Measurements from ENCODE around the gene TTLL9.

TTLL9 gene

DNA sequence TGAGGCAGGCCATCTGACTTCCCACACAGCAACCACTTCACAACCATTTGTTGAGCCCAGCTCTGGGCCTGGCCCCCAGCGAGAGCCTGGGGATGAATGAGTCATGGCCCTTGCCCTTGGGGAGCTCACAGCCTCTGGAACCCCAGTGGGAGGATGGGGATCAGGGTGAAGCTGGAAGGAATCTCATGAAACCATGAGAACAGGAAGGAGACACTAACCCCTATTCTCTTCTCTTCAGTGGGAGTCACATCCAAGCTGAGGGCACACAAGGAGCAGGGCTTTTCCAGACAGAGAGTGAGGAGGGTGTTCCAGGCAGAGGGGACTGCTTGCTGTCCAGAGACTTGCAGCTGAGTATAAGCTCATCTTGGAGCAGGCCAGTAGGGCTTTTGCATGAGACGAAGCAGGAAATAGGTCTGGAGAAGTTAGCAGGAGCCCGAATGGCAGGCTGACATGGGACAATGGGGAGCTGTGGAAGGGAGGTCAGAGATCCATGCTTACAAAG is 32.5 kb upstream of the TTLL9 start:
- DNase-seq = no peak

DNA sequence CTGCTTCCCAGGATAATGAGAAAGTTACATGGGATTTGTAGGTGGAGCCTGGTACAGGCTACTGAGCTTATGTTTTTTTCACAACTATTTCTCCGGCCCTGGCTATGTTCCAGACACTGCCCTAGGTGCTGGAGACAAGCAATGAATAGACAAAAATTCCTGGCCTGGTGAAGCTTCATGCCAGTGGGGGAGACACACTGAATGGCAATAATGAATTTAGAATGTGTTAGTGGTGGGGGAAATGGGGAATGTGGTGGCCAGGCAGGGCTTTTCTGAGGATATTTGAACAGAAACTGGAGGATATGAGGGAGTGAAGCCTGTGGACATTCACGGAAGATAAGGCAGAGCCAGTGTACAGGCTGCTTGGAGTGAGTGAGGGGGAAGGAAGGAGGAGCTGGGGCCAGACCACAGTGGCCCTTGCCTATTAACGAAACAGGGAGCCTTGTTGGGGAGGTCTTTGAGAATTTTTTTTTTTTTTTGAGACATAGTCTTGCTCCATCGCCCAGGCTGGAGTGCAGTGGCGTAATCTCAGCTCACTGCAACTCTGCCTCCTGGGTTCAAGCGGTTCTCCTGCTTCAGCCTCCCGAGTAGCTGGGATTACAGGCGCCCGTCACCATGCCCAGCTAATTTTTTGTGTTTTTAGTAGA is 31.7 kb upstream of the TTLL9 start:
- no peak for DNase-seq

DNA sequence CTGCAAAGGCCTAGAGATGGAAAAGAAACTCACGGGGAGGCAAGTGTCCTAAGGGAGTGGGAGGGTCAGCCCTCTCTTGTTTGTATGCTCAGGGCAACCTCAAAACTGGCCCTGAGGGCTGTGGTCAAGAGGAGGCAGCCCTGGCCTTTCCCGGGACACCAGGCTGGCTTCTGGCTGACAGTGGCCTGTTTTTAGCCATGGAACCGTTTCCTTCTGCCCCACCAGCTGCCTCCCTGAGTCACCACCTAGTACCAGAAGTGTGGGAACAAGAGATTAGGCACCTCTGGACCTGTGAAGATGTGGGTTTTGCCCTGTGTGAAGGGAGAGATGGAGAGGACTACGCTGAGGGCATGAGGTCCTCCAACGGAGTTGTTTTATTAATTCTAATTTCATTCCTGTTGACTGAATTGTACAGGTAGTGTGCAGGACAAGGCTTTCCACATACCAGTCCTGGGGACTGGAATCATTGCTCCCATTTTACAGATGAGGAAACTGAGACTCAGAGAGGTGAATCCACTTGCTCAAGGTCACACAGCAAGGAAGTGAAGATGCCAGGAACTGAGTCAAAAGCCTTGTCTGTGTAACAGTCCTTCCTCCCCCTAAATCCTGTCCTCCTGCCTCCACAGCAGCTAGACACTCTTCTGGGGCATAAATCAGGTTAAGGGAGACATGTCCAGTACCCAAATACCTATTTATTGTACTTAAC is 30.5 kb upstream of the TTLL9 start:
- DNase-seq = no peak

DNA sequence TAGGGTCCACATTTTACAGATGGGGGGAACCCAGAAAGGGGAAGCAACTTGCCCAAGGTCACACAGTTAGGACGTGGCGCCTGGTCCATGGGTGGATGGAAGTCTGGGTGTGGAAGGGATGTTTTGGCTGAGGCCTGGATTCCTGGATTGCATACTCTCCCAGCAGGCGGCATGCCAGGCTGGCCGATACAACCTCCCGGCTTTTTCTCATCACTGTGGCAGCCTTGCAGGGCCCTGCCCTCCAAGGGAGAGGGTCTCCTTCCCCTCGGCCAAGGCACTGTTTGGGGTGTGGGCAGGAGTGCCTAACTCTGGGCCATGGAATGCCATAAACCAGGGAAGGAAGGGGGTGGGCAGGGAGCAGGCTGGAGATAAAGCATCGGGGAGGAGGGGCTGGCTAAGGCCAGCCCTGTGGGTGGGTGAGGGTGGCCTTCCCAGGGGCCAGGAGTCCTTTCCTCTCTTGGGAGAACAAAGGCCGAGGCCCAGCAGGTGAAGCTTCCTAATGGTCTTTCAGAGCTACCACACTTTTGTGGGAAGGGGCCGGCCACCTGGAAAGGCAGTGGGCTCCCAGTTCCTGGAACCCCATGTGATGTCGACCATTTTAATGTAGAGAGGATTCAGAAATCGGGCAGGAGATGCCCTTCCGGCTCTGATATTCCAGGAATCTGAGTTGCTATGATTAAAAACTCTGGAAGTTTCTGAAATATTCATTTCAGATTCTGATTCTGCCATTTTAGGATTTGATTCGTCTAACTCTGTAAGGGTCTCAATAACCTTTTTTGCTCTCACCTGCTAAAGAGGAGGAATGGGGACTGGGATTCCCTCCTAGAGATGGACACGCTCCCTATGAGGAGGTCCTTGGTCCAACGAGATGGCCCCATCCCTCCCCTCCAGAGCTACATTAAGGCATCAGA is 29.3 kb upstream of the TTLL9 start:
- no peak for DNase-seq

DNA sequence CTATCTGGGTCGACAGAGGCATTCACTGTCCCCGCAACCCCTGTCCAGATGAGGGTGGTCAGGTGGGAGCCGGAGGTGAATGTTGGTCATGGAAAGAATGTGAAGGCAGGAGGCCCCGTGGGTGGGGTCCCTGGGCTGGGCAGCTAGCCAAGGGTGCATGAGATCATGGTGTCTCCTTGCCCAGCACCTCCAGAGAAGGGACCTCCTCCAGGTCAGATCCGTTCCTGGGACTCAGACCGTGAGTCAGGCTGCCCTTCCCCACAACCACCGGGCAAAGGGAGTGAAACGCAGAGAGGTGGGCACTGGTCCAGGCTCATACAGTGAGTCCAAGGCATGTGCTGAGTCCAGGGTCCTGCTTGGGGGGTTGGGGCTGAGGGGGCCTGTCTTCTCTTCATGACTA is 28.5 kb upstream of the TTLL9 start:
- no peak for DNase-seq

DNA sequence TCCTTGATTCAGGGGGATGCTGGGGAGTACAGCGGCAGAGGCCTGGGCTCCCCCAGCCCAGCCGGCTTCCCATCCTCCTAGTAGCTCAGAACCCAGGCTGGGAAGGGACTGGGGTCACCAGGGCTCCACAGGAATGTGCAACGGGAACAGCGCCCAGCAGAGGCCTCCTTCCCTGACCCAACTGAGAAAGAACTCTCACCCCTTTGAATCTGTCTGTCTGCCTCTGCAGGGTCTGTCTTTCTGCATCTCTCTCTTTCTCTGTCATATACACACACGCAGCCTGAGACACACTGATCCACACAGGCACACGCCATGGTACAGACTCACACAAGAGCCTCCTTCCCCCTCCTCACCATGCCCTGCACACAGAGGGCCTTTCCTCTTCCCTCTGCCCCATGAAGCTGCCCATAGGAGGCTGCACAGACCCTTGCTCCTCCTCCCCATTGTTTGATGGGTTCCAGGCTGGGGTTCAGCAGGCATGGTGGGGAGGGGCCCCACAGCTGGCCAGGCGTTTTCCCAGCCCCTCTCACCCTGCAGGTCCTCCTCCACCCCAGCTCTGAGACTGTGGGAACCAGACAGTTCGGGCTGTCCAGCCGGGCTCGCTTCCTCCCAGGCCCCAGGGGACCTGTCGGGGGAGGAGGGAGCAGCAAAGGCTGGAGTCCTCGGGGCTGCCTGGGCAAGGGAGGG is 27.8 kb upstream of the TTLL9 start:
- no peak for DNase-seq

DNA sequence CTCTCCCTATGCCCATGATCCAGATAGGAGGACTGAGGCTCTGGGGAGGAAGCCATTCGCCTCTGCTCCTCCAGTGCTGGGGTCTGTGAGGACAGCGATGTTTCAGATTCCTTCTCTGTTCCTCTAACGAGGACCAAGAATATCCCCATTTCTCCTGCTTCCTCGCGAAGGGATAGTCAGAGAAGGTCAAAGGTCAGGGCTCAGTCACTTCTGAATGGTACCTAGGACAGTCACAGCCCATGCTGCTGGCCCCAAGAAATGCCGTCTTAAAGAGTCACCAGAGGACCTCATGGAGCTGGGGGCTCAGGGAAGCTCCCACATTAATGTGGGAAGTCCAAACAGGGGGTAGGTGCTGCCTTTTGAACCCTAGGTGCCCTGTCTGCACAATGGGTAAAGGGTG is 27.1 kb upstream of the TTLL9 start:
- no peak for DNase-seq

DNA sequence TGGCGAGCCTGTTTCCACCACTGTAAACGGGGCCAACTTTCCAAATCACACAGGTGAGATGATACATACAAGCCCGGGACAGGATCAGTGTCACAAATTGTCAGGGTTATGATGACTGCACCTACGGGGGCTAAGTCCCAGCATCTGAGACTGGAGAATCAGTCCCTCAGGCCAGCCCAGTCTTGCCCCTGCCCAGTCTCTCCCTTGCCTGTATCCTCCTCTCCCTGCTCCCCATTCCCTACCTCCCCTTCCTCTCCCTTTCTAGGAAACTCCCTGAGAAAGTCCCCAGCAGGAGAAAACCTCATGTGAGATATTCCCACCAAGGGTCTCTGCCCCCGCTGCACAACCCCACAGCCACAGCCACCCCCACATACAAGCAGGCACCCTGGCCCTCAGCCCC is 26.6 kb upstream of the TTLL9 start:
- DNase-seq = no peak

DNA sequence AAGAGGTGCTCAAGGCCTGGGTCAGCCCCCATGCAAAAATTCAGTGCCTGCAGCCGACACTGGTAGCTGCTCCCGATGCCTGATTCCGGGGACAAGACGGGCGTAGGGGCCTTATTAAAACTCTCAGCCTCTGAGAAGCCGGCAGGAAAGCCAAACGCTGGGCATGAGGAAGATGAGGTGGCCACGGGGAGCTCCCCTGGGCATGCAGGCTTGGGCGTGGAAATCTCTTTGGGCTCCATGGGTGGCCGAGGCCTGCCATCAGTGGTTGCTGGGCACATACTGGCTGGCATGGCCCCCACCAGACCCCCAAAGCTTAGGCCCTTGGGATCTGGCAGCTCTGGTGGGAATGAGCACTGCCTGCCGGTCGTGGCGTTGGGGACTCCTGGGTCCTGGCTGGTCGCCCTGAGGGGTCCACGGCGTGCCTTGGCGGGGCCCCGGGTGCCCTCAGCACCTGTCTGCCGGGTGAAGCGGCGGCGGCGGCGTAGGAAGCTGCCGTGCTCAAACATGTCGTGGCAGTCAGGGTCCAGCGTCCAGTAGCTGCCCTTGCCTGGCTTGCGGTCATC is 25.6 kb upstream of the TTLL9 start:
- no peak for DNase-seq

DNA sequence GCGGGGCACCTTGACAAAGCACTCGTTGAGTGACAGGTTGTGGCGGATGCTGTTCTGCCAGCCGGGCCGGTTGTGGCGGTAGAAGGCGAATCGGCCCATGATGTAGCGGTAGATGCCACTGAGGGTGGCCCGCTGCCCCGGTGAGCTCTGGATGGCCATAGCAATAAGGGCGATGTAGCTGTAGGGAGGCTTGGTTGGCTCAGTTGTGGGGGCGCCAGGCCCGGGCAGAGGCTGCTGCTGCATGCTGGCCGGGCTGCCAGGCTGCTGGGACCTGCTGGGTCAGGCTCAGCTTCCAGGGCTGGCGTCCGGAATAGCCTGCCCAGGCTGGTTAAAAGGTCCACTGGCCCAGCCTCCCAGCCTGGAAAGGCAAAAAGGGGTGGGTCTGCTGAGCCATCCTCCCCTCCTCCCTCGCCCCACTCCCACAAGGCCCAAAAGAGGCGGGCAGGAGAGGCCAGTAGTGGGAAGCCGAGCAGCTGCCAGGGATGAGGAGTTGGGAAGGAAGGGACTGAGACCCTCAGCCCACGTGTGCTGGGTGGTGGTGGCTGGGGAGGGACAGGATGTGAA is 25.1 kb upstream of the TTLL9 start, which contains the start of gene FOXS1:
FOXS1 (minus strand) TSS at position 305 of the 564 bp plus-strand sequence; CDS start at position 243, 62 bp downstream.
- DNase-seq = no peak

DNA sequence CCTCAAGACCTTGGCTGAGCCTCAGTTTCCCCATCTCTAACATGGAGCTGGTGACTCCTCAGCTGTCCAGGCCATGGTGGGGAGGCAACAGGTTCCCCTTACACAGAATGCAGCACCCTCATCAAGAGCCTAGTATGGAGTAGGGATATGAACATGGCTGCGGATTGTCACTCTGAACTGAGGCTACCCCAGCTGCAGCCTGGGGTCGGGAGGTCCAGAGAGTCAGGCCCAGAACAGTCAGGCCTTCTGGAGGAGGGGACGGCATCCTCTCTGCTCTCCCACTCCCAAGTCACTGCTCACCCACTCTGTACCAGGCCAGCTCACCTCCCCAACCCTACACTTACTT is 23.7 kb upstream of the TTLL9 start:
- no peak for DNase-seq

DNA sequence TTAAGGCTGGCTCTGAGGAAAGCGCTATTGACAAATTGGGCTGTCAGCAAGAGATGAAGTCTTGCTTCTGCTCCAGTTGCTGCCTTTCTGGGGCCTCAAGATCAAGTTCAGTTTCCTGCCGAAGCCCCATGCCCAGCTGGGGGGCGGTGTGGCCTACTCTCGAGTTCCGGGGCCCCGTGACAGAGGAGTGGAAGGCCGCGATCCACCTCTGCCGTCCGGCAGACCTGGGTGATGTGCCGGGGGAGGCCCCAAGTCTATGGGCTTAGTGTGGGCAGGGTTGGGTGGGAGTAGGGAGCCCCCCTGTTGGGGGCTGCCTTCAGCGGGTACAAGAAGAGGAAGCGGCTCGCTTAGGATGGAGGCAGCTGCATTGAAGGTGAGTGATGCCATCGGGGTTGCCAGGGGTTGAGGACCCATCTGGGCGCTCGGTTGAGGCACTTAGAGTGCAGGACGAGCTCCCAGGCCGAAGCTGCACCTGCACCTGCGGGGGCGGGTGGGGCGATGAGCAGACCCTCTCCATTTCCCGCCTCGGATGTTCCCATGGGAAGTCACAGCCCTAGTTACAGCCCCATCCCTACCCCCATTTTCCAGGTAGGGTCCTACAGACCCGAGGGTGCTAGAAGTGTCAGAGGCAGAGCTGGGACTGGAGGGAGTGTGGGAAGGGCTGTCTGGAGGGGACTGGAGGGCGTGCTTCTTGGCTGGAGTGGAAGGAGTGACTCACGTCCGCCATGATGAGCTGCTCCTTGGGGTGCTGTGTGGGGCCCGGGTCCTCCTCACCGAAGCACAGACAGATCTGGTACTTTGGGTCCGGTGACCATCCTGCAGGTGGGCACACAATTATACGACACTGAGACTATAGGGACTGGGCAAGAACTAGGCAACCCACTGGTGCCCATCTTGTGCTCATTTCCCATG is 22.1 kb upstream of the TTLL9 start:
- no peak for DNase-seq

DNA sequence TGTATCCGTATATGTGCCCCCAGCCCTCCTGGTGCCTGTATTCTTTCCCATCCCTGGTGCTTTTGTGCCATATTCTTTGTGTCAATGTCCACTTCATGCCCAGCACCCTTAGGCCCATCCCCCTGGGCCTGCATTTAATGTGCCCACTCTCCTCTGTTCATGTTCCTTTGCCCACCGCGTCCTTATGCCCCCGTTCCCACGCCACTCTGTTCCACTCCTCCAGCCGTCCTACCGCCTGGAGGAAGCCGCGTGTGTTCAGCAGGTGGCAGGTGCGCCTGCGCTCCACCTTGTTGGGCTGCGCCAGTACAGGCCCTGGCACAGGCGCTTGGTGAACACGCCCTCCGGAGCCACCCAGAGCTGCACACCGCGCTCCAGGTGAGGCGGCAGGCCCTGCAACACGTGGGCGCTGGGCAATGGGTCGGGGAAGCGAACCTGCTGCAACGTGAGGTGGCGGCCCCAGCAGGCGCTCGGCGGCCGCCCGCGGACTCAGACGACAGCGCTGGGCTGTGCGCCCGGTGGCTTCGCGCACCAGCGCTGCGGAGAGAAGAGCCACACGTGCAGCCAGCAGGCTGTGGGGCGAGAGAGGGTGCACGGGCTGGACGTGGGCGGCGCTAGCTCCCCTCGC is 21.0 kb upstream of the TTLL9 start:
- peak; percentile 85 for DNase-seq

DNA sequence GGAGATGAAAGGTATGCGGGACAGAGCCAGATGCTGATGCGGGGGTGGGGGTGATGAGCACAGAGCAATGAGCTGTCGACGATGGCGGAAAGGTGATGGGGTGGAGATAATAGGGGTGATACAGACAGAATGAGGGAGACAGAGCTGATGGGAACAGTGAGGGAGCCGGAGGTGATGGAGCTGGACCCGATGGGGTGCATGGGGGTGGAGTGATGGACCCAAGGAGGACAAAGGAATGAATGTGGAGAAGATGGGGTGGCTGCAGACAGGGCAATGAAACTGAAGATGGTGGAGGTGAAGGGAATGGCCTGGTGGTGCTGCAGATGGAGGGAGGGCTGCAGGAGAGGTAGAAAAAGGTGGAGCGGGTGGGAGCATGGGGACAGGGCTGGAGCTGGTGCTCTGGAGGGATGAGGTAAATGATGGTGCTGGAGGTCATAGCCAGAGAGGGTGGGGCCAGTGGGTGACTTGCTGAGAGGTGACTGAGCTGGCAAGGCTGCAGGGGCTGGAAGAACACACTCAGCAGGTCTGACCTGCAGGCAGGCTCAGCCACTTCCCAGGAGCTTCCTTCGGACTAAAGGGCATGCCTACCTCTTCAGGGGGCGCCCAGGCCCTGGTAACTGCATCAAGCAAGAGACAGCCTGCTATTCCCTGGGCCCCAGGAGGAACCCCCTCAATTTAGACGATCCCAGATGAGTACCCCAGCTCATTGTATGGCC is 19.0 kb upstream of the TTLL9 start:
- no peak for DNase-seq

DNA sequence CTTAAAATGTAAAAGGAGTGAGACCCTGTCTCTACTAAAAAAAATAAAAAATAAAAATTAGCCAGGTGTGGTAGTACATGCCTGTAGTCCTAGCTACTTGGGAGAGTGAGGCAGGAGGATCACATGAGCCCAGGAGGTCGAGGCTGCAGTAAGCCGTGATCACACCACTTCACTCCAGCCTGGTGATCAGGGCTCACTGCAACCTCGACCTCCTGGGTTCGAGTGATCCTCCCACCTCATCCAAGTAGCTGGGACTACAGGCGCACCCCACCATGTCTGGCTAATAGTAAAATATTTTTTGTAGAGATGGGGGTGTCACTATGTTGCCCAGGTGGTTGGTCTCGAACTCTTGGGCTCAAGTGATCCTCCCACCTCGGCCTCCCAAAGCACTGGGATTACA is 17.0 kb upstream of the TTLL9 start:
- DNase-seq = no peak

DNA sequence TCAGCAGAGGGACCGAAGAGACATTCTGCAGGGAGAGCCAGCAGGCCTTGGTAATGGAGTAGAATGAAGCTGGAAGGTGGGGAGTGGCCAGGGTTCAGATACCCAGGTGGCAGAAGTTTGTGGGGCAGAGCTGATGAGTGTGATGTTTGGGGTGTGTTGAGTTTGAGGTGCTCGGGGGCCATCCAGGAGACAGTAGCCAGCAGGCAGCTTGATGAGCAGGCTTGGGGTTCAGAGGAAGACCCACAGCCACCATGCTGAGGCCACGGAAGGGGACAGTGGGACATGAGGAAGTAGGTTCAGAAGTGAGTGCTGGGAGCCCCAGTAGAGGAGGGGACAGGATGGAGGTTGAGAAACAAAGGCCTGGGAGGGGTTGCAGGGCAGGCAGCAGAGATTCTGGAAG is 13.9 kb upstream of the TTLL9 start:
- no peak for DNase-seq

DNA sequence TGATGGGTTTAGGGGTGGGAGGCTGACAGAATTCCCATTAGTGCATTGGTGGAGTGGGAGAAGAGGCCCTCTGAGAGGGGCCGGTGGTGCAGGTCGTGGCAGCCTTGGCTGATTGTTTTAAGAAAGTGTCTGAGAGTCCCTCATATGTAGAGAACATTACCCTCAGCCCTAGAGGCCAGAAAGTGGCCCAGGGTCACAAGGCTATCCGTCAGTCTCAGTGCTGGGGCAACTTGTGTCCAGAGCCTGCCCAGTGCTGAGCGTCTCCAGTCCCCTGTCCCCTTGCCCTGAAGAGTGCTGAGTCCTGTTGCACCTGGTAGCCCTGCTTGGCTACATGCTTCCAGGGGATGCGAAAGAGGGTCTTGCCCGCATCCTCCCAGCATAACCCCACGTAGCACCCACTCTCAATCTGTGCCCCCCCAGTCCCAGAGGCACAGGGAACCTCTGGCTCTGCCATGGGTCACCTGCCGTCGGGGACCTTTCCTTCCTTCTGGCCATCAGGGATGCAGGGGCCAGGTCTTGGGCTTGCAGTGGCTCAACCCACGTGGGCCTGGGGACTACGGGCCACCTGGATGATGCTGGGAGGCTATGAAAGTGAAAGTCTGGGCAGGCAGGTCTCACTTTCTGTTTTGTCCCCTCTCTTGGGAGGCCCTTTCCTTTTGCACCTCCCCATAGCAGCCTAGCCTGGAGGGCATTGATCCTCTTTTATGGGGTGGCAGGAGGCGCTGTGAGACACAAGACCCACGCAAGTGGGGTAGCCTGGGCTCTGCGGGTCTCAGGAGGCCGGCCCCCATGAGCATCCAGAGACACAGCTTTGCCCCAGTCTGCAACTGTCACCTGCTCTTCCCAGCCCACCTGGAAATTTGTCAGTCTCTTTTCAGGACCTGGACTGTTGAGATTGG is 12.3 kb upstream of the TTLL9 start:
- DNase-seq = no peak

DNA sequence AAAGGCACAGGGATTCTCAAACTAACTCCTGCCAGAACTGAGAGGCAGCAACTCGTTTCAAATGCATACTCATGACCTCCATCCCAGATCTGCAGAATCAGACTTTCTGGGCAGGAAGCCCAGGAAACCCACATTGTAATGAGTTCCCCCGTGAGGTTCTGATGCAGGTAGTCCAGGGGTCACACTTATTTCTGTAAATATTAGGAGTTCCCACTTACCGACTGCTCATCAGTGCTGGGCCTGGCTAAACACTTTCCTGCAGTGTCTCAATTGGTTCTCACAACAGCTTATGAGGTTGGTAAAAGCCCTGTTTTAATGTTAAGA is 11.7 kb upstream of the TTLL9 start:
- no peak for DNase-seq

Measured in COR-L47 (cell line).